Uterus (tissue), 4 donors: ENCODE results near the gene S100PBP. TPM values are rescaled to one million over a fixed set of nuclear protein-coding genes. Genes with fewer than 3 reads are reported as not detected.

Experiments used
- DNase-seq, 2 donors: peaks; one replicate each; pipeline ENCODE4 v3.0.0-alpha.2; 2019 to 2020
- H3K27ac ChIP-seq, 2 donors: fragments of 200-600 bp; sonication (generic); 1 replicate in 1 of 2; 2 replicates in 1 of 2; pipeline ENCODE4 v1.5.1; 2016 to 2018
- H3K27me3 ChIP-seq, 2 donors: fragments of 200-600 bp; sonication (generic); one replicate each; pipeline ENCODE4 v1.5.1; 2018 to 2019; ENCODE audit warnings: control low read depth in 1 of 2
- H3K36me3 ChIP-seq, 2 donors: fragments of 200-600 bp; sonication (generic); one replicate each; pipeline ENCODE4 v1.5.1; 2019; ENCODE audit warnings: control low read depth in 1 of 2
- H3K4me1 ChIP-seq, 2 donors: fragments of 200-600 bp; sonication (generic); one replicate each; pipeline ENCODE4 v1.5.1; 2018 to 2019; ENCODE audit warnings: control low read depth in 1 of 2
- H3K4me3 ChIP-seq, 2 donors: fragments of 200-600 bp; sonication (generic); 1 replicate in 1 of 2; 2 replicates in 1 of 2; pipeline ENCODE4 v1.5.1; 2018 to 2019; ENCODE audit warnings: mild to moderate bottlenecking in 1 of 2
- H3K9me3 ChIP-seq, 2 donors: fragments of 200-600 bp; sonication (generic); one replicate each; pipeline ENCODE4 v1.5.1; 2019; ENCODE audit warnings: control low read depth in 1 of 2
- CTCF ChIP-seq, 4 experiments: fragments of 200-600 bp in 2 of 4; fragments of 450-650 bp in 2 of 4; sonication (generic) in 2 of 4; IDR thresholded peaks; one replicate each; pipeline ENCODE4 v1.5.1; 2016 to 2019; ENCODE audit warnings: antibody characterized with exemption in 4 of 4, mild to moderate bottlenecking in 2 of 4, moderate library complexity in 1 of 4
- POLR2A ChIP-seq, 2 donors: fragments of 450-650 bp; IDR thresholded peaks; one replicate each; pipeline ENCODE4 v1.6.1; 2016; ENCODE audit warnings: antibody characterized with exemption in 2 of 2, mild to moderate bottlenecking in 1 of 2, moderate library complexity in 1 of 2
- intact Hi-C: fragments of 100-400 bp; cut with DNase I; formaldehyde crosslinking; loops from one replicate; pipeline ENCODE4 v1.15.1; 2023; ENCODE audit warnings: low total_unique reads
- total RNA-seq, 4 donors: library from RNA; depleted of rRNA in 3 of 4; stranded (reverse); fragments of >200 nt in 3 of 4; gene quantifications; one replicate each; pipeline versions ENCODE4 v1.1.0 to v1.2.4, GENCODE V29; 2014 to 2023
- donor health status: DM: yes; HTN: yes; CAD: no.

Gene S100PBP
- total RNA-seq, 4 donors from 2014 or later = 50.2 to 168 (median 76.4) TPM

GRCh38 chr1:32808580-32808979, 8.9 kb upstream of the S100PBP start:
- no peaks in the 10 kb centered on the region for H3K36me3 ChIP-seq
- no peak for DNase-seq
- no peak overlapping the region for H3K27ac ChIP-seq
- no peaks in the 10 kb centered on the region for H3K27me3 ChIP-seq
- H3K9me3 ChIP-seq = no peaks in the 10 kb centered on the region
- no peak for TF ChIP-seq CTCF (IDR thresholded peaks at IDR 0.05)
- no peak for TF ChIP-seq POLR2A (IDR thresholded peaks at IDR 0.05)
- no peak overlapping the region for H3K4me3 ChIP-seq
- intact Hi-C loops = no loop called here
- no peaks in the 10 kb centered on the region for H3K4me1 ChIP-seq

DNA sequence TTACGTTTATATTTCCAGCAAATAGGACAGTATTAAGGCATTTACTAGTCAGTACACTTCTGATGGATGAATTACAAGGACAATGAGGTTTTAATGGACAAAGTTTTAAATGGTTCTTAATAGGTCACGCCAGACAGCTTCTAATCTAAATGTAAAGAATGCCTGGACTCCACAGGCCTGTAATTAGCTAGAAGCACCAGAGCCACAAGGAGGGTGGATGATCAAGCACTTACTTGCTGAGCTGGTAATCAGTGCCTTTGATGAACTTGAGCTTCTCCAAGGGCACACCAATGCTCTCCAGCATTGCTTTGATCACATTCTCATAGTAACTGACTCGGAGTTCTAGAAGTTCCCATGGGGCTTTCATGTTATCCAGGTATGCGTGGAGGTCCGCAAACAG, 7.1 kb upstream of the S100PBP start:
- H3K9me3 ChIP-seq = no peaks in the 10 kb centered on the region
- H3K36me3 ChIP-seq = no peaks in the 10 kb centered on the region
- no peaks in the 10 kb centered on the region for H3K4me1 ChIP-seq
- TF ChIP-seq POLR2A (IDR thresholded peaks at IDR 0.05) (no peak), CTCF (IDR thresholded peaks at IDR 0.05) (no peak)
- H3K27me3 ChIP-seq = no peaks in the 10 kb centered on the region
- DNase-seq = no peak
- intact Hi-C loops = no loop called here
- no peak overlapping the region for H3K4me3 ChIP-seq
- H3K27ac ChIP-seq = no peak overlapping the region

GRCh38 chr1:32811265-32811664, 6.2 kb upstream of the S100PBP start:
- Histone ChIP-seq H3K9me3 (no peaks in the 10 kb centered on the region), H3K27me3 (no peaks in the 10 kb centered on the region), H3K4me1 (no peaks in the 10 kb centered on the region), H3K27ac (no peak overlapping the region), H3K4me3 (no peak overlapping the region), H3K36me3 (no peaks in the 10 kb centered on the region)
- no peak for TF ChIP-seq CTCF (IDR thresholded peaks at IDR 0.05)
- TF ChIP-seq POLR2A (IDR thresholded peaks at IDR 0.05) = no peak
- intact Hi-C loops = no loop called here
- no peak for DNase-seq

- no peak for TF ChIP-seq POLR2A (IDR thresholded peaks at IDR 0.05)
- TF ChIP-seq CTCF (IDR thresholded peaks at IDR 0.05) = no peak
- intact Hi-C loops = no loop called here
- no peaks in the 10 kb centered on the region for H3K36me3 ChIP-seq
Observed at GRCh38 chr1:32811917-32812316, 5.5 kb upstream of the S100PBP start.

GRCh38 chr1:32813941-32814739, 3.3 kb upstream of the S100PBP start:
- DNase-seq = no peak
- no peak overlapping the region for H3K4me3 ChIP-seq
- intact Hi-C loops = no loop called here
- no peaks in the 10 kb centered on the region for H3K9me3 ChIP-seq
- no peak overlapping the region for H3K27ac ChIP-seq
- no peaks in the 10 kb centered on the region for H3K27me3 ChIP-seq
- H3K36me3 ChIP-seq = no peaks in the 10 kb centered on the region
- TF ChIP-seq POLR2A (IDR thresholded peaks at IDR 0.05) = no peak
- no peak for TF ChIP-seq CTCF (IDR thresholded peaks at IDR 0.05)
- no peaks in the 10 kb centered on the region for H3K4me1 ChIP-seq

More at GRCh38 chr1:32811917-32812316, 5.5 kb upstream of the S100PBP start:
- Histone ChIP-seq H3K9me3 (no peaks in the 10 kb centered on the region), H3K27me3 (no peaks in the 10 kb centered on the region), H3K4me3 (no peak overlapping the region), H3K27ac (no peak overlapping the region), H3K4me1 (no peaks in the 10 kb centered on the region)
- DNase-seq = no peak
